ENCODE results near the gene CDIPT.

DNA sequence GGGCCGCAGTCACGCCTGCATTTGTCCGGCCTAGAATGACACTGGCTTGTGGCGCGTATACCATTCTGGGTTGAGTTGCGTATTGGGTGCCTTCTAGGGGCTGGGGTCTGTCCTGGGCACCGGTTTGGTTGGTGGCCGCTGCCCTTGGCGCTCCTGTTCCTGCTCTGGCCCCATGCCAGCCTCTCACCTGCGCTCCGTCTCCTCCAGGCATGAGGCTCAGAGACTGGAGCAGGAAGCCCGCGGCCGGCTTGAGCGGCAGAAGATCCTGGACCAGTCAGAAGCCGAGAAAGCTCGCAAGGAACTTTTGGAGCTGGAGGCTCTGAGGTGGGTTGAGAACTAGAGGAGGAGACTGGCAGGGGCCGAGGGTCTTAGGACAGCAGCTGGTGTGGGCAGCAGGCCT lies 17.4 kb downstream of the CDIPT start:
- no peak for TF ChIP-seq POLR2AphosphoS5 (IDR thresholded peaks at IDR 0.05; ENCODE audit: borderline replicate concordance, low read depth, low read length)
- no peak for TF ChIP-seq EZH2 (IDR thresholded peaks at IDR 0.05)

All from SK-N-MC (cell line).